LNCAP (cell line): ENCODE results near the gene NOP53.

Experiments
- CTCF ChIP-seq: fragments of 450-650 bp; IDR thresholded peaks from 2 replicates; pipeline ENCODE4 v1.5.1; 2017; ENCODE audit warnings: mild to moderate bottlenecking

The NOP53 gene

GRCh38 chr19:47781590-47782262 is 36.4 kb downstream of the NOP53 start:
- no peak for TF ChIP-seq CTCF

- TF ChIP-seq CTCF: no peak
Observed at GRCh38 chr19:47786566-47786965, 41.2 kb downstream of the NOP53 start.

- peak; percentile 62 for TF ChIP-seq CTCF
Observed at GRCh38 chr19:47790398-47790814, 45.1 kb downstream of the NOP53 start.

- TF ChIP-seq CTCF: no peak
Observed at GRCh38 chr19:47792616-47793015, 47.3 kb downstream of the NOP53 start.

GRCh38 chr19:47794526-47794925 is 49.2 kb downstream of the NOP53 start:
- no peak for TF ChIP-seq CTCF

- TF ChIP-seq CTCF: no peak
Observed at GRCh38 chr19:47796785-47797184, 51.4 kb downstream of the NOP53 start.

GRCh38 chr19:47797996-47798903 is 52.9 kb downstream of the NOP53 start:
- TF ChIP-seq CTCF: no peak
